SK-MEL-5 (cell line): ENCODE measurements around the gene SMIM44. TPM values are rescaled to one million over a fixed set of nuclear protein-coding genes. Genes with fewer than 3 reads are reported as not detected.
"Not testable (repeated sequence)": the region's sequence is repeated elsewhere in the genome, so short reads cannot be mapped to it uniquely, and the experiment has no call there.

Source experiments
- DNase-seq: peaks from one replicate; pipeline ENCODE4 v3.0.0-alpha.2; 2016; ENCODE audit warnings: low read depth, low spot score
- in situ Hi-C: cut with HindIII; loops from 2 replicates; pipeline ENCODE4 v1.10.0; 2016; ENCODE audit warnings: low sequenced_read_pairs, high pct_unique_total_duplicates, low pct_unique_long_range_greater_than_20kb
- polyA plus RNA-seq, 2 experiments: library from polyadenylated mRNA; depleted of rRNA; stranded (reverse); fragments of >200 nt; gene quantifications; 2 replicates each; pipeline ENCODE4 v1.2.3, GENCODE V29; 2015
- total RNA-seq: library from RNA; depleted of rRNA; stranded (reverse); fragments of >200 nt; shearing (Covaris generic); gene quantifications from 2 replicates; pipeline ENCODE4 v1.2.3, GENCODE V29; 2014; rRNA removed

Gene SMIM44
- total RNA-seq: not detected in 2 replicates
- polyA plus RNA-seq (2015; cell fraction: cytosol; rRNA removed): not detected in 2 replicates
- polyA plus RNA-seq (2015; cell fraction: nucleus; rRNA removed): not detected in 2 replicates

DNA sequence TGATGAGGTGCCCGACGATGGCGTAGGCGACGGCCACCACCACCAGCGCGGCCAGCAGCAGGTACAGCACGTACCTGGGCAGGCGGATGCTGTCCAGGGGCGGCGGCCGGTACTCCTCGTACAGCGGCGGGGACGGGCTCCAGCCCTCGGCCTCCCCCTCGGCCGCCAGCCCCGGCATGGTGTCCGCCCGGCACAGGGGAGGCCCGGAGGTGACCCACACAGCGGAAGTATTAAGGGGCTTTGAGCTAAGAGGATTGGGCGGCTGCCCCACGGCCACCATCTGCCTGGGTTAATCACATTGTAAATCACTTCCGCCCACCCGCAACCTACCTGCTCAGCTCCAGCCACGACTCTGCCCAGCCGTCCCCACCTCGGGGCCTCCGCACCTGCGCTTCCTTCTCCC is at the start of gene SMIM44:
TSS of gene SMIM44 (minus strand) at position 216 of the 403 bp plus-strand sequence. CDS start at position 178, 38 bp downstream.
- DNase-seq: no peak
- in situ Hi-C loops: no loop called here

GRCh38 chr19:3533033-3533432 is 49.8 kb upstream of the SMIM44 start:
- no peak for DNase-seq
- in situ Hi-C loops: no loop called here

GRCh38 chr19:3532154-3532786 is 49.0 kb upstream of the SMIM44 start:
- no peak for DNase-seq
- in situ Hi-C loops: no loop called here

GRCh38 chr19:3531716-3532115 is 48.5 kb upstream of the SMIM44 start:
- in situ Hi-C loops: no loop called here
- no peak for DNase-seq

GRCh38 chr19:3530389-3530788 is 47.1 kb upstream of the SMIM44 start:
- in situ Hi-C loops: no loop called here
- no peak for DNase-seq

GRCh38 chr19:3529299-3529698 is 46.1 kb upstream of the SMIM44 start:
- in situ Hi-C loops, DNase-seq: not testable (repeated sequence)

- in situ Hi-C loops: no loop called here
- DNase-seq: no peak
These were observed 45.4 kb upstream of the SMIM44 start for GRCh38 chr19:3528539-3529211.

- in situ Hi-C loops: no loop called here
- DNase-seq: no peak
These were observed 44.8 kb upstream of the SMIM44 start for GRCh38 chr19:3528080-3528479.

GRCh38 chr19:3527238-3527910 is 44.1 kb upstream of the SMIM44 start:
- in situ Hi-C loops: no loop called here
- DNase-seq: no peak

DNA sequence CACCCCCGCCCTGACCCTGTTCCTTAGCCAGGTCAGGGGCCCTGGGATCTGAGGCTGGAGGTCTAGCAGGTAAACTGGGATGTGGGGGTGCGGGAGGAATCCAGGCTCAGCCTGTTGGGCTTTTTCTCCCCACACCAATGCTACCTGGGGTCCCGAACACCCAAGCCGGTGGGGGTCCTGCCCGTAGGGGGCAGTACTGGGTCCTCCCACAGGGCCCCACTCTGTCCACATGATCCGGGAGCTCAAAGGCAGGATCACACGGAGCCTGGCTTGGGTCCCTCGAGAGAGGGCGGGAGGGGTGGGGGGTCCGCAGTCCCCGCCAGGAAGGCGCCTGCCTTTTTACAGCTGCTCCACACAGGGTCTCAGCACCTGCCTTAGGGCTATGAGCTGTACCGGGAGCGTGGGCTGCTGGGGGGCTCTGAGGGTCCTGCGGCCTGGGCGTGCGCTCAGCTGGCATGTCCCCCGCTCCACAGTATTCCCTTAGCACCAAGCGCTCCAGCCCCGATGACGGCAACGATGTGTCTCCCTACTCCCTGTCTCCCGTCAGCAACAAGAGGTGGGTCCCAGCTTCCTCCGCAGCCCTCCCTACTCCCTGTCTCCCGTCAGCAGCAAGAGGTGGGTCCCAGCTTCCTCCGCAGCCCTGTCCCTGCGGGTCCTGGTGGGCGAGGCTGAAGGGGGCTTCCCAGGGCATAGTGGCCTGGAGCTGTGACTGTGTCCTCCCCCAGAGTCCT is 43.4 kb upstream of the SMIM44 start:
- in situ Hi-C loops: no loop called here
- no peak for DNase-seq

DNA sequence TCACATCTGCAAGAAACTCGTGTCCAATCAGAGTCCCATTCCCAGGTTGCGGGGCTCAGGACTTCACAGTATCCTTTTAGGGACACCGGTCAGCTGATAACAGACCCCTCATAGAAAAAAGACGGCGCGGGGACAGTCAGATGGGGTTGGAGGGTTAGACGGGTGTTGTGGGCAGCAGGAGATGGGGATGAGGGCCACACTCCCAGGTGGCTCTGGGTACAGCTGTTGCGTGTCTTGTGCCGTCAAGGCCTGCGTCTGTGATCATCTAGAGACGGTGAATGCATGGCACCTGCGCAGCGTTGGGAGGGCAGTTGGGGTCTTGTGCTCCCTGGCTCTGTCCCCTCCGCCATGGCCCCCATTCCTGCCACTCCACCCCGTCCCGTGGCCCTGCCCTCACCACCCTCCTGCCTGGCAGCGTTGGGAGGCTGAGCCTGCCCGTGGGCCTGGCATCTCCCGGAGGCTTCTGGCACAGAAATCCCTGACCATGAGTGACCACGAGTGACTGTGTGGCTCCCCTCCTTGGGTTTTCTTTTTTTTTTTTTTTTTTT is 41.7 kb upstream of the SMIM44 start:
- in situ Hi-C loops: no loop called here
- DNase-seq: no peak

DNA sequence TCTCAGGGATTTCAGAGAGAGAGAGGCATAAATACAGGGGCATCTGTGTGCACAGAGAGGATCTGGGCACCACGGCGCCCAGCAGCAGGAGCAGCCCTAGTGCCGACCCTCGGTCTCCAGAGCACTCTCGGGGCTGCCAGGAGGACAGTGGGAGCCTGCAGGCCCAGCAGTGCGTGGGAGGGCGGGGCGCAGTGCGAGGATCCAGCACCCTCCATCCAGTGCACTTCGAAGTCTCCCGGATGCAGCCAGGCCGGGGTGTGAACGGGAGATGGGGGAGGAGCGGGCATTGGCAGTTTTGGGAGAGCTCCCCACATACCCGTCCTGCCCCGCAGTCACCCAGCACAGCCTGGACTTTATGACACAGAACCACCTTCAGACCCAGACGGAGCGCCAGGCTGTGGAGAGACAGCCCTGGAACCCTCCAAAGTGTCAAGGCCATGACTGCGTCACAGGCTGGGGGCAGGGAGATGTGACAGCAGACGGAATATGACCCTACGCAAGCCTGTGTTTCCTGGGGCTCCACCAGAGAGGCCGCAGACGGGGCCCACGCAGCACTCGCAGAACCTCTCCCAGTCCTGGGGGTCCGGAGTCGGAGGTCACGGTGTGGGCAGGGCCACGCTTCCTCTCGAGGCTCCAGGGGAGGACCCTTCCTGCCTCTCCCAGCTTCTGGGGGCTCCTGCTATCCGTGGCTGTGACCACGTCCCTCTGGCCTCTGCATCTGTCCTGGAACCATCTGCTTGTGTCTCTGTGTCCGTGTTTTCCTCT is 41.0 kb upstream of the SMIM44 start:
- in situ Hi-C loops: no loop called here
- no peak for DNase-seq

DNA sequence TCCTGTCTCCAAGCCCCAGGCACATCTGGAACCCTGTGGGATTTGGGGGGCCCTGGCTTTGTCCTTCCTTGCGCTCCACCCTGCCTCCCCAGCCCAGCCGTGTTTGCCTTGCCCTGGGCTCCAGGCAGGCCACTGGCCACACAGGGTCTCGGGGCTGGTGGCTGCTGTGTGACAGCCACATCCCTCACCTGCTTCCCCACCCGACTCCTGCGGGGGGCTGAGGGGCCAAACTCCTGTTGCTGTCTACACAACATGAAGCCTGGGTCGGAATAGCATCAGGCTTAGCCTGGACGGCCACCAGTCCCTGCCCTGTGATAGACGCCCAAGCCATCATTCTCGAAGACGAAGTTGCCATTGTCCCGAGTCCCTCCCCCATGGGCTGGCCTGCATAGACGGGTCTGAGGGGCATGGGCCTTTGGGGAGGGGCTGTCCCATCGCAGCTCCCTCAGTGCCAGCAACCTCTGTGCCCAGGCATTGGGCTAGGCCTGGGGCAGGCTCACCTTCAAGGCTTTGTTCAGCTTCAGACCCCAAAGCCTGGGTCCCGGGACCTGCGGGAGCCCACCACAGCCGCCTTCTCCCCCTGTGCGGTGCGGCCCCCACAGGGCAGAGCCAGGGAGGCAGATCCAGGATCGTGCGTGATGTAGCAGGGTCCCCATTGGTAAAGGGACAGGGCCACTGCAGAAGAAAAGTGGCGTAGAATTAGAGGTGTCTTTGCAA is 40.3 kb upstream of the SMIM44 start:
- no peak for DNase-seq
- in situ Hi-C loops: no loop called here

DNA sequence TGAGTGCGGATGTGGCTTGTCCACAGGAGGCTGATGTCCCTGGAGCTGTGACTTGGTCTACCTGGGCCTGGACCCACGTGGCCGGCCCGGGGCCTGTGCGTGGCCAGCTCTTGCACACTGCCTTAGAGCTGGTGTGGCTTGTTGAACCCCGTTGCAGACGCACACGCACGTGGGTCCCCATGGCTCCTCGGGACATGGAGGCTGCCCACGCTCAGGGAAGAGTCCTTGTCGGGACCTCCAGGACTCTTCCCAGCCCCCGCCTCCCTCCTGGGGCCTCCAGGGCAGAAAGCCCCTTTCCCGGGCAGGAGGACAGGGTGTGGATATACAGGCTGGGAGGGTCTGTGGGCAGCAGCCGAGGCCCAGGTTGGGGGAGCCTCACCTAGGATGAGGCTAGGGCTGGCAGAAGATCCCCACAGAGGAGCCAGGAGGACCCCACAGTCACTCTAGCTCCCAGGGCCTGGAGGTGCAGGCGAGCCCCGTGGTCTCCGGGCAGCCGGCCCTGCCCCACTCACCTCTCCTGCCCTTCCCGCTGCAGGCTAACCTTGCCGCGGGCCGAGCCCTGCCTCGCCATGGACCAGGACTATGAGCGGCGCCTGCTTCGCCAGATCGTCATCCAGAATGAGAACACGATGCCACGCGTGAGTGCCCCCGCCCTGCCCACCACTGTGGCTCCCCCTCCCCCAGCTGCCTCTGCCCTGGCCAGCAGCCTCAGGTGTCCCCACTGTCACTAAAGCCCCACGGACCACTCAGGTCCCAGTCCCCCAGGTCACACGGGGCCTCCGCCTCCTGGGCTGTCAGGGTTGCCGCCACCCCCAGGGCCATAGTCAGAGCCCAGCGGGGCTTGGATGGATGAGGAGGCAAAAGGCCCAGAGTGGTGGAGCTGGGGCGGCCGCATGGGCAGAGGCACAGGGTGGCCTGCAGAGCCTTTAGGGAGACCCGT is 39.5 kb upstream of the SMIM44 start:
- in situ Hi-C loops: no loop called here
- DNase-seq: no peak

- in situ Hi-C loops: no loop called here
- no peak for DNase-seq
These were observed 37.8 kb upstream of the SMIM44 start for GRCh38 chr19:3521104-3521445.
